Measurements from ENCODE around the gene LINGO3.

Gene LINGO3

DNA sequence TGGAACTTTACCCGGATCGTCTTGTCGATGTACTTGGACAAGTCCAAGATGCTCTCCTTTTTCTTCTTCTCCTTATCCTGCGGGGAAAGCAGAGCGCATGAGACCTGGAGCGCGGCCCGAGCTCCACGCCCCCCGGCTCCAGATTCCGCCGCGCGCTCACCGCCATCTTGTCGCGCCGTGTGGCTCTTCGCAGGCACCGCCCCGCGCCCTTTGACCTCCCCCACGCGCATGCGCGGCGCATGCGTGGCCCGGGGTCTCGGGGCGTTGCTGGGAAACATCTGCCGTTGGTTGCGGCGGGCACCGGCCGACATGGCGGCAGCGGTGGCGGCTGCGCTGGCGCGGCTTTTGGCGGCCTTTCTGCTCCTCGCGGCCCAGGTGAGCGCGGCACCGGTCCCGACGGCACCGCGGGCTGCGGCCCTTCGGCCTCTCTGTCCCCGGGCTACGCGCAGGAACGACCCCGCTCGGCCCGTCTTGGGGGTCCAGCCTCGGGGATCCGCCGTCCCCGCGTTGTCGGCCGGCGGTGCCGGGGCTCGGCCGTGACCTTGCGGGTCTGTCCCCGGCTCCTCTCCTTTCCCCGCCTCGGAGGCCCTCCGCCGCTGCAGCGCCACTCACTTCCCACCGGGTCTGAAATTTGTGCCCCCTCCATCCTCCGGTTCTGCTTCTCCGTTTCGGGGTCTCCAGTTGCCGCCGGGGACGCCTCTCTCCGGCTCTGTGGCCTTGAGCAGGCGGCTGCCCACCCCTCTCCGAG is 20.6 kb upstream of the LINGO3 start, which contains the start of the genes LSM7 and SPPL2B:
TSS of gene LSM7 (minus strand) at position 186 of the 748 bp plus-strand sequence. CDS start at position 166, 20 bp downstream.
TSS of gene SPPL2B (plus strand) at position 284 of the 748 bp plus-strand sequence. CDS start at position 310, 26 bp downstream.
- in situ Hi-C loops (cut with MboI; ENCODE audit: low sequenced_read_pairs), result no loop called here

- in situ Hi-C loops (cut with MboI; ENCODE audit: low sequenced_read_pairs), result no loop called here
Measured at GRCh38 chr19:2327773-2328400, 19.9 kb upstream of the LINGO3 start.

- in situ Hi-C loops (cut with MboI; ENCODE audit: low sequenced_read_pairs), result no loop called here
Measured at GRCh38 chr19:2326699-2327360, 18.9 kb upstream of the LINGO3 start.

DNA sequence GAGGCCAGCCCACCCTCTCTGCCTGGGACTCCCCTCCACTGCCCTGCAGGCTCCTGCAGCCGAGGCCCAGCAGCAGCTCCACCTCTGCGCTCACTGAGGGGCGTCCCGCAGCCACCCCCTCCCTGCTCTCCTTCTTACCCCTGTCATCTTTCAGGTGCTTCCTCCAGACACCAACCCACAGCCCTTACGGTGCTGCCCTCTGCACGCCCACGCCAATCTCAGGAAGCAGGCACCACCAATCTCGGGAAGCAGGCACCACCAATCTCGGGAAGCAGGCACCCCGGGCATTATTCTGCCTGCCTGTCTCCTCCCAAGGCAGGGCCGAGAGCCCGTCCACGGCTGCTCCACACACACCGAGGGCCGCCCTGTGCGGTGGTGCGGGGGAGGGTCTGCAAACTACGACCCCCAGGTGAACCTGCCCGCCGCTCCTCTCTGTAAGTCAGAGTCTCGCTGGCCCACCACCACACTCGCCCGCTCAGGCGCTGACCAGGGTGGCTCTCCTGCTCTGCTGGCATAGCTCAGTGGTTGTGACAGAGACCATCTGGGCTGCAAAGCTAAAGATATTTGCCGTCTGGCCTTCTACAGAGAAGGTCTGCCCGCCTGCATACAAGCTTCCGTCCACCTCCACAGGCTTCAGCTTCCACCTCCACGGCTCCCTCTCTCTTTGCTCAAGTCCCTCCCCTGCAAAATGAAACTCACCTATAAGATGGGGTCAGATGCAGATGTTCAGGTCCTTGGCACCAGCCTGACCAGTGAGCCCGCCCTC is 17.5 kb upstream of the LINGO3 start:
- in situ Hi-C loops (cut with MboI; ENCODE audit: low sequenced_read_pairs), result no loop called here

DNA sequence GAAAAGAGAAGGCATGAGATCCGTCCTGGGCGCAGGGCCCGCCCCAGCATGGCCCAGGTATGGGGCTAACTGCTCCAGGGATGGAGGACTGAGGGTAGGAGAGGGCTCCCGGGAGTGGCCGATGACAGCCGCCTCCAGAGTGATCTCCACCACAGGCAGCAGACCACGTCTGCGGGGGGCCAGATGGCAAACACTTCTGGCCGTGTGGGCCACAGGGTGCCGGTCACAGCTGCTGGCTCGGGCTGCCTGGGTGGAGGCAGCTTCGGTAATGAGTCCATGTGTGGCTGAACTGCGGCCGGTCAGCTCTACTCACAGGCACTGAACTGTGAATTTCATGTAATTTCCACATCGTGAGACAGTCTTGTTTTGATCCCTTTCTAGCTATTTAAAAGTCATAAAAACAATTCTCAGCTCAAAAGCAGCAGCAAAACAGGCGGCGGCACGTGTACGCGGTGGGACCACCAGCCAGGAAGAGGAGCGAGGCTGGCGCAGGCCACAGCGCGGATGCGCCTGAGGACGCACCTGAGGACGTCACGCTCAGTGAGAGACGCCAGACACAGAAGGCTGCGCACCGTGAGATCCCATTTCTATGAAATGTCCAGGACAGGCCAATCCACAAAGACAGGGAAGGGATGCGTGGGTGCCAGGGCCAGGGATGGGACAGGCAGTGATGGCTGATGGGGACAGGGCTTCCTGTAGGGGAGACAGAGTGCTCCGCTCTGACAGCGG is 16.4 kb upstream of the LINGO3 start:
- in situ Hi-C loops (cut with MboI; ENCODE audit: low sequenced_read_pairs), result no loop called here

GRCh38 chr19:2323707-2324106 is 15.8 kb upstream of the LINGO3 start:
- in situ Hi-C loops (cut with MboI; ENCODE audit: low sequenced_read_pairs), result no loop called here

- in situ Hi-C loops (cut with MboI; ENCODE audit: low sequenced_read_pairs), result no loop called here
Measured at GRCh38 chr19:2321565-2322283, 13.8 kb upstream of the LINGO3 start.

- in situ Hi-C loops (cut with MboI; ENCODE audit: low sequenced_read_pairs), result no loop called here
Measured at GRCh38 chr19:2320939-2321338, 13.0 kb upstream of the LINGO3 start.

- in situ Hi-C loops (cut with MboI; ENCODE audit: low sequenced_read_pairs), result no loop called here
Measured at GRCh38 chr19:2320049-2320448, 12.1 kb upstream of the LINGO3 start.

- in situ Hi-C loops (cut with MboI; ENCODE audit: low sequenced_read_pairs), result no loop called here
Measured at GRCh38 chr19:2319551-2319950, 11.6 kb upstream of the LINGO3 start.

DNA sequence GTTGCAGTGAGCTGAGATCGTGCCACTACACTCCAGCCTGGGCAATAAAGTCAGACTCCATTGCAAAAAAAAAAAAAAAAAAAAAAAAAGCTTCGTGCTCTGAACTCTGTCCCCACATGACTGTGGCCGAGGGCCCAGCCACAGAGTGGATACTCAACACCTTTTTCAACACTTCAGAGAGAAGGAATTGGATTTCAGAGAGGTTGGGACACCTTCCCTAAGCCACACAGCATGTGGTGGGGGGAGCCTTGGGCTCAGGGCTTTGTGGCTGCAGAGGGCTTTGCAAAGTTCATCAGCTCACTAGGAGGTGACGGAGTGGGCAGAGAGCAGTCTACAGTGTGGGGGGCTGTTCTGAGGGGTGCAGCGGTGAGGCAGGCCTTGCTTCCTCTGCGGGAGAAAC is 11.0 kb upstream of the LINGO3 start:
- in situ Hi-C loops (cut with MboI; ENCODE audit: low sequenced_read_pairs), result no loop called here

GRCh38 chr19:2317756-2318155 is 9.8 kb upstream of the LINGO3 start:
- in situ Hi-C loops (cut with MboI; ENCODE audit: low sequenced_read_pairs), result no loop called here

DNA sequence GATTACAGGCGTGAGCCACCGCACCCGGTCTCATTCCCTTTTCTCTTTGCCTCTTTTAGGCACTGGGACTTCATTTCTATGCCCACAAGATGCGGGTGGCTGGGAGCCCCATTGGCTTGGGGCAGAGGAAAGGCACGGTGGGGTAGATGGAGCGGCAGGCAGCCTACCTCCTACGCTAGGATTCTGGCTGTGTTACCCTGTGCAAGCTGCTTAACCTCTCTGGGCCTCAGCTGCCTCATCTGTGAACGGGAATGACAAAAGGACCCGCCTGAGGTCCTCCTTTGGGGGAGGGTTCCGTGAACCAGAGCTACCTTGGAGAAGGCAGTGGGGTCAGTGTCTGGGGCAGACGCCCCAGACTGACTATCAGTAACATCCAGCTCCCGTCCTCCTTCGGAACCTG is 9.3 kb upstream of the LINGO3 start:
- in situ Hi-C loops (cut with MboI; ENCODE audit: low sequenced_read_pairs), result no loop called here

DNA sequence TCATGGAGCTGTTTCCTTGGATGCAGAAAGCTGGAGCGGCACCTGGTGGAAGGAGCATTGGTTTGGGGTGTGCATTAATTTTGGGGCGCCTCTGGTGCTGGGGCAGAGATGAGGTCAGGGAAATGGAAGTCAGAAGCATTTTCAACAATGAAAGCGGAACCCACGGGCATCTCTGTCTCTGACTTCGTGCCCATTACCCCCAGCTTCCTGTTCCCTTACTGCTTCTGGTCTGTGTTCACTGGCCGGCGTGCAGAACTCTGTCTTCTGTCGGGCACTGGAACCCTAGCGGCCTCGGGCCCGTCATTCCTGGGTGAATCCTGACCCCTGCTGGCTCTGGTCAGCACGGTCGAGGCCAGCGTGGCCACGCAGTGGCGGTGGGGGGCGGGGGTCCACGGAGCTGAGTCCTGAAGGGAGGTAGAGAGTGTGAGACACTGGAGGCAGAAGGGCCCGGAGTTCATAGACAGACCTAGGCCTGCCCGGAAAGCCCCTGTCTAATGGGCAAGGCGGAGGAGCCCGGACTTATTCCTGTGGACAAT is 7.9 kb upstream of the LINGO3 start:
- in situ Hi-C loops (cut with MboI; ENCODE audit: low sequenced_read_pairs), result no loop called here

GRCh38 chr19:2315121-2315817 is 7.3 kb upstream of the LINGO3 start:
- in situ Hi-C loops (cut with MboI; ENCODE audit: low sequenced_read_pairs), result no loop called here

DNA sequence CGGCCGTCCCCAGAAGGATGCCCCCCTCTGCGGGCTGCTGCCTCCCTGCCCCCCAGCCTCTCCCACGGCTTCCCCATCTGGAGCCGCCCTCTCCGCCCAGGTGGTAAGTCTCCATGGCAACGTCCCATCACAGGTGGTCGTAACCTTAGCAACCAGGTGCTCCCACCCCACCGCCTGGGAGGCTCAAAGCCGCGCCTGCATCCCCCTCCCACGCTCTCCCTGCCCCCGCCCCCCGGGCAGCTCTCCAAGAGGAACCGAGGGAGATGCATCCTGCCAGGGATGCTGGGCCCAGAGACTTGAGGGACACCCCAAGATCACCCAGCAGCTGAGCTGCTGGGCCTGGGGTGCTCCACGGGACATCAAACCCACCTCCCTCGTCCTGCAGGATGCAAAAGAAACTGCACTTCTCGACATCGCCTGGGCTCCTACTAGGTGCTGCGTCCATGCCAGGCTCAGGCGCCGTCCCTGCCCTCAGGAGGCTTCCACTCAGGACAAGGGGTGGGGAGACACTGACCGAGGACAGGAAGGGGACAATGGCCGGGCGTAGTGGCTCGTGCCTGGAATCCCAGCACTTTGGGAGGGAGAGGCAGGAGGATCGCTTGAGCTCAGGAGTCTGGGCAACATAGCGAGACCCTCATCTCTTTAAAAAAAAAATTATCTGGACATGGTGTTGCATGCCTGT is 5.0 kb upstream of the LINGO3 start:
- in situ Hi-C loops (cut with MboI; ENCODE audit: low sequenced_read_pairs), result no loop called here

DNA sequence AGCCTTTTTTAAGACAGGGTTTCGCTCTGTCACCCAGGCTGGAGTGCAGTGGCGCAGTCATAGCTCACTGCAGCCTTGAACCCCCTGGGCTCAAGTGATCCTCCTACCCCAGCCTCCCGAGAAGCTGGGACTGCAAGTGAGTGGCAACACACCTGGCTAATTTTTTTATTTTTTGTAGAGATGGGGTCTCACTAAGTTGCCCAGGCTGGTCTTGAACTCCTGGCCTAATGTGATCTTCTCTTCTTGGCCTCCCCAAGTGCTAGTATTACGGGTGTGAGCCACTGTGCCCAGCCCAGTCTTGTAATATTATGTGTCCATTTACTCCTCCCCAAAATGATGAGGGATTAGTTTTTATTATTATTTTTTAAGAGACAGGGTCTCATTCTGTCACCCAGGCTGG is 3.1 kb upstream of the LINGO3 start:
- in situ Hi-C loops (cut with MboI; ENCODE audit: low sequenced_read_pairs), result no loop called here

GRCh38 chr19:2309734-2310362 is 1.9 kb upstream of the LINGO3 start:
- in situ Hi-C loops (cut with MboI; ENCODE audit: low sequenced_read_pairs), result no loop called here
